Smooth muscle cell (in vitro differentiated cells): ENCODE measurements around the gene DMGDH. TPM values are rescaled to one million over a fixed set of nuclear protein-coding genes. Genes with fewer than 3 reads are reported as not detected.

Experiments used
- DNase-seq: peaks from one replicate; lab custom pipeline; 2025; ENCODE audit not compliant: unreplicated experiment; lab: John Stamatoyannopoulos, UW
- H2AFZ ChIP-seq: fragments of 200-600 bp; sonication (generic); 2 replicates; pipeline ENCODE4 v1.6.0; 2016; ENCODE audit warnings: antibody characterized with exemption, low read depth, mild to moderate bottlenecking
- H3F3A ChIP-seq: fragments of 200-600 bp; sonication (generic); 2 replicates; pipeline ENCODE4 v1.6.0; 2017; ENCODE audit warnings: antibody characterized with exemption, low read depth
- H3K27ac ChIP-seq: fragments of 200-600 bp; sonication (generic); 2 replicates; pipeline ENCODE4 v1.5.1; 2016; ENCODE audit warnings: low read depth, mild to moderate bottlenecking
- H3K27me3 ChIP-seq: fragments of 200-600 bp; sonication (generic); 2 replicates; pipeline ENCODE4 v1.6.1; 2016; ENCODE audit warnings: low read depth, mild to moderate bottlenecking
- H3K36me3 ChIP-seq: fragments of 200-600 bp; sonication (generic); 2 replicates; pipeline ENCODE4 v1.5.1; 2016; ENCODE audit warnings: low read depth
- H3K4me1 ChIP-seq: fragments of 200-600 bp; sonication (generic); 2 replicates; pipeline ENCODE4 v1.5.1; 2016; ENCODE audit warnings: low read depth
- H3K4me2 ChIP-seq: fragments of 200-600 bp; sonication (generic); 2 replicates; pipeline ENCODE4 v1.6.0; 2016; ENCODE audit warnings: mild to moderate bottlenecking
- H3K4me3 ChIP-seq: fragments of 200-600 bp; sonication (generic); 2 replicates; pipeline ENCODE4 v1.5.1; 2016; ENCODE audit warnings: mild to moderate bottlenecking
- H3K79me2 ChIP-seq: fragments of 200-600 bp; sonication (generic); 2 replicates; pipeline ENCODE4 v1.6.0; 2016; ENCODE audit warnings: low read depth, mild to moderate bottlenecking
- H3K9ac ChIP-seq: fragments of 200-600 bp; sonication (generic); 2 replicates; pipeline ENCODE4 v1.6.0; 2016; ENCODE audit warnings: low read depth
- H3K9me3 ChIP-seq: fragments of 200-600 bp; sonication (generic); replicated peaks from 2 replicates; pipeline ENCODE4 v1.5.1; 2016; ENCODE audit warnings: low read depth
- H4K20me1 ChIP-seq: fragments of 200-600 bp; sonication (generic); 2 replicates; pipeline ENCODE4 v1.6.0; 2016; ENCODE audit warnings: low read depth
- CTCF ChIP-seq: fragments of 200-600 bp; sonication (generic); IDR thresholded peaks from 2 replicates; pipeline ENCODE4 v1.5.1; 2017; ENCODE audit warnings: borderline replicate concordance, mild to moderate bottlenecking, antibody characterized with exemption; ENCODE audit not compliant: insufficient read depth, poor library complexity, severe bottlenecking
- WGBS: methylation state at CpG from one replicate; pipeline ENCODE4 v1.1.7; 2016; ENCODE audit warnings: low lambda C conversion rate; 5-methylcytosine and 5-hydroxymethylcytosine counted together
- polyA plus RNA-seq: library from polyadenylated mRNA; unstranded; fragments of >200 nt; fragmentation: Nextera tagmentation; extraction: Ambion mirVana; gene quantifications from 2 replicates; pipeline ENCODE4 v1.2.1, GENCODE V29; 2016
- total RNA-seq: library from RNA; depleted of rRNA; stranded (reverse); fragments of >200 nt; gene quantifications from 2 replicates; pipeline ENCODE4 v1.2.3, GENCODE V29; 2014

DMGDH gene
- total and polyA plus RNA-seq, 2 experiments from 2014 or later = 0.07 TPM; not detected in 1

DNA sequence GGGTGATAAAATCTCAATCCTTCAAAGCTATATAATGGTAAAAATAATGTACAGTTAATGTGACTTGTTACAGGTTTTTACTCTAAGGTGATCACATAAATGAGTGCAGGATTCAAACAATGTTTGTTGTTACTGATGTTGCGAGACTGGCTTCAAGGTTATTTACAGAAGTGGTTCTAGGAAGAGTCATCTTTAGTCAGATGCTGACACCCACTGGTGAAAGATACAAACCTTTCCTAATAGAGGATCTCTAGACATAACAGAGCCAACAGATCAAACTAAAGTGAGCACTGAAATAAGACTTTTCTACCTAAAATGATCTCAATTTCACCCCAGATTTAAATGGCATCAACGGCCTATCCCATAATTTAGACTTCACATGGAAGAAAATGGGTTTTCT, 104.6 kb downstream of the DMGDH start:
- DNase-seq = no peak

DNA sequence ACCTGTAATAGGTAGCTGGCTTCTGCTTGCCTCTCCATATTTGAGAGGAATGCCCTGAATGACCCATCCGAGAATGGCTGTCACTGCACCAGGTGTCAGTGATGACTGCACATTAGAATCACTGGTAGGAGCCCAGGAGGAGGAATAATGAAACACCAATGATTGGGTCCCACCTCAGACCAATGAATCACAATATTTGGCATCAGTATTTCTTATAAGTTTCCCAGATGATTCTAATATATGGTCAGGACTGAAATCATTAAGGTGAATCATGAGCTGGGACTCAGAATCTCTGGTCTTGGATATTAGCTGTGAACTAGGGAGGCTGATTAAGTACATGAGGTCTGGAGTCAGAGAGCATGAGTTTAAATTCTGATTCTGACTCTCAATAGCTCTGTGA, 107.7 kb downstream of the DMGDH start:
- Histone ChIP-seq H3K9me3 (no peaks in the 10 kb centered on the region), H3K27ac (no peak overlapping the region), H3K79me2 (no peaks in the 10 kb centered on the region), H3K4me3 (no peak overlapping the region), H3K36me3 (no peaks in the 10 kb centered on the region), H3K9ac (no peak overlapping the region), H3K4me2 (no peak overlapping the region), H3K4me1 (peaks cover 10% of the 10 kb centered on the region), H2AFZ (no peak overlapping the region), H3K27me3 (no peaks in the 10 kb centered on the region), H3F3A (no peaks in the 10 kb centered on the region), H4K20me1 (no peaks in the 10 kb centered on the region)
- WGBS = 92% methylated on average over 1 of the region's 1 CpG
- no peak for DNase-seq
- TF ChIP-seq CTCF = no peak

More for the DNA sequence above, 104.6 kb downstream of the DMGDH start:
- no peak overlapping the region for H3K4me2 ChIP-seq
- no peaks in the 10 kb centered on the region for H3F3A ChIP-seq
- no peak overlapping the region for H3K4me3 ChIP-seq
- no peak overlapping the region for H3K9ac ChIP-seq
- no peaks in the 10 kb centered on the region for H3K79me2 ChIP-seq
- H3K9me3 ChIP-seq = no peaks in the 10 kb centered on the region
- no peaks in the 10 kb centered on the region for H4K20me1 ChIP-seq
- no peaks in the 10 kb centered on the region for H3K27me3 ChIP-seq
- TF ChIP-seq CTCF = peak; percentile 69
- H3K36me3 ChIP-seq = no peaks in the 10 kb centered on the region
- no peak overlapping the region for H3K27ac ChIP-seq
- peaks cover 2% of the 10 kb centered on the region for H3K4me1 ChIP-seq
- 66% methylated on average over 2 of the region's 2 CpGs for WGBS
- H2AFZ ChIP-seq = no peak overlapping the region

GRCh38 chr5:78959767-78960166, 109.7 kb downstream of the DMGDH start:
- H3K4me3 ChIP-seq = no peak overlapping the region
- no peaks in the 10 kb centered on the region for H3K27me3 ChIP-seq
- no peak overlapping the region for H3K27ac ChIP-seq
- no peak overlapping the region for H2AFZ ChIP-seq
- no peak for DNase-seq
- H3K9ac ChIP-seq = no peak overlapping the region
- H3K9me3 ChIP-seq = no peaks in the 10 kb centered on the region
- no peak for TF ChIP-seq CTCF
- H3K36me3 ChIP-seq = no peaks in the 10 kb centered on the region
- H3K4me2 ChIP-seq = no peak overlapping the region
- H4K20me1 ChIP-seq = no peaks in the 10 kb centered on the region
- WGBS = 100% methylated on average over 1 of the region's 1 CpG
- peaks cover 10% of the 10 kb centered on the region for H3K4me1 ChIP-seq
- H3K79me2 ChIP-seq = no peaks in the 10 kb centered on the region
- H3F3A ChIP-seq = no peaks in the 10 kb centered on the region

DNA sequence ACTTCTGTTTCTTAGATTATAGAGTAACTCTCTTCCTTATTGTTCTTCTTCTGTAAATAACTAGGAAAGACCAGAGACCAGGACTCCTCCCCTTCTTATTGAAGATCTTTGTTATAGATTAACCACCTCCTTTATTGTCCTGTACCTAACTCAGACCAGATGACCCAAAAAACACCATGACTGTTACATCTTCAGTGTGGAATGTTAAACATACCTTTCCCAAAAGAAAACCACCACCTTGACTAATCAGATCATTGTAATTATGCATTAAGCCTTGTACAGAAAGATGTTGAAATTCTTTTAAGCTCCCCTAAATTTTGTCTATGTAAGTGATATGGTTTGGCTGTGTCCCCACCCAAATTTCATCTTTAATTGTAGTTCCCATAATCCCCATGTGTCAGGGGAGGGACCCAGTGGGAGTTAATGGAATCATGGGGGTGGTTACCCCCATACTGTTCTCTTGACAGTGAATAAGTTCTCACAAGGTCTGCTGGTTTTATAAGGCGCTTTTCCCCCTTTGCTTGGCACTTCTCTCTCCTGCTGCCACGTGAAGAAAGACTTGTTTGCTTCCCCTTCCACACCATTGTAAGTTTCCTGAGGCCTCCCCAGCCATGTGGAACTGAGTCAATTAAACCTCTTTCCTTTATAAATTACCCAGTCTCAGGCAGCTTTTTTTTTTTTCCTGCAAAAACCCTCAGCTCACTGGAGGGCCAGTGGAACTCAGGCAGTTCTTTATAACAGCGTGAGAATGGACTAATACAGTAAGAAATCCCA, 110.6 kb downstream of the DMGDH start:
- 88% methylated on average over 3 of the region's 3 CpGs for WGBS
- Histone ChIP-seq H4K20me1 (no peaks in the 10 kb centered on the region), H3K79me2 (no peaks in the 10 kb centered on the region), H3K4me3 (no peak overlapping the region), H3F3A (no peaks in the 10 kb centered on the region), H3K27ac (no peak overlapping the region), H3K36me3 (no peaks in the 10 kb centered on the region), H3K27me3 (no peaks in the 10 kb centered on the region), H2AFZ (no peak overlapping the region), H3K9me3 (no peaks in the 10 kb centered on the region), H3K9ac (no peak overlapping the region), H3K4me2 (no peak overlapping the region), H3K4me1 (peaks cover 10% of the 10 kb centered on the region)
- TF ChIP-seq CTCF = no peak
- DNase-seq = no peak
